Measurements from ENCODE around the gene DDO. TPM values are rescaled to one million over a fixed set of nuclear protein-coding genes. Genes with fewer than 3 reads are reported as not detected.

DDO gene
- total and polyA plus RNA-seq, 2 experiments from 2014 or later: not detected

GRCh38 chr6:110400208-110400607 is 15.2 kb downstream of the DDO start:
- Histone ChIP-seq H3K79me2 (ENCODE audit: insufficient read depth) (no peaks in the 10 kb centered on the region), H3K9me2 (ENCODE audit: insufficient read depth) (no peaks in the 10 kb centered on the region), H3K9ac (peak overlapping the region; percentile 50)

DNA sequence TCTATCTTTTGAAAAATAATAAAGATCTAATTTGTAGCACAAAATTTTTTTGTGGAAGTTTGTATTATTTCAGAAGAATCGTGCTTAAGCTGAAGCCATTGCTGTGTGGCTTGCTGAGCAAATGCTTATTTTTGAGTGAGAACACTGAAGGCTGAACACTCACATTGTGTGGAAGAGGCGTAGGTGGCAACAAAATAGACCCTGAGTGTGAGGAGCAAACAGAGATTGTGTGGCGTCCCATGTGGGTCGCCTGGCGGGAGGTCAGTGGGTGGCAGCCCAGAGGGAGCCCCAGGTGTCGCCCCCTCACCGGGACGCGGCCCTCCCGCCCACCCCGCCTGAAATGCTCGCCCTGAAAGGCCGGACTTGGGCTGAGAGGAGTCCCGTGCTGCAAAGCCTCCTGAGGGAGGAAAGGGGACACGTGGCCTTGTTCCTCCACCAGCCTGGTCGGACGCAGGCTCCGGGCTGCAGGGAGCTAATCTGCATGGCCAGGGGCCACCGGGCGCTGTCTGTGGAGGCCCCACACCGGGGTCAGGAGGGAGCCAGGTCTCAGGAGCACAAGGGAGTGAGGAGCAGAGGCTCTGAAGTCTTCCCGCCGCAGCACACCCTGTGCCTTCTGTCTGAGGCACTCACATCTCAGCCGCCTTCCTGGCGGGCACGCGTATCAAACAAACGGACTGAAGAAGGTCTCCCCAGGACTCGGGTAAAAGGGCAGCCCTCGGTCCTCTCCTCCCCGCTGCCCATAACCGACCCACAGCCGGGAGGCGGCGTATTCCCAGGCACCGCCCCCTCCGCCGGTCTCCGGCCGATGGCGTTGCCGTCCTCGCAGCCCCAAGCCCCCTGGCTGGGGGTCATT is 15.9 kb downstream of the DDO start:
- peak; percentile 50 for DNase-seq
- H3K27ac ChIP-seq: no peak overlapping the region

More at GRCh38 chr6:110400208-110400607, 15.2 kb downstream of the DDO start:
- no peaks in the 10 kb centered on the region for H4K20me1 ChIP-seq (ENCODE audit: insufficient read depth)
- DNase-seq: no peak
- WGBS, 2 experiments (ENCODE audit: low coverage in 1 of 2, low lambda C conversion rate in 2 of 2, missing lambda C conversion rate in 2 of 2): 33 to 74% methylated on average over 6 to 18 of the region's 18 CpGs
- peak overlapping the region; percentile 76 for H3K4me2 ChIP-seq (ENCODE audit: unreplicated experiment)
- H3K4me3 ChIP-seq: peak overlapping the region; percentile 66
- H2AFZ ChIP-seq: peak overlapping the region; percentile 90
- TF ChIP-seq EZH2 (IDR thresholded peaks at IDR 0.05; ENCODE audit: insufficient read depth, poor library complexity, severe bottlenecking): no peak
- H3K4me1 ChIP-seq (ENCODE audit: insufficient read depth): no peaks in the 10 kb centered on the region
- no peaks in the 10 kb centered on the region for H3K27me3 ChIP-seq (replicated peaks; ENCODE audit: insufficient read depth)
- in situ Hi-C loops (cut with MboI): no loop called here
- H3K9me3 ChIP-seq (ENCODE audit: low read depth): no peaks in the 10 kb centered on the region
- no peaks in the 10 kb centered on the region for H3F3A ChIP-seq (ENCODE audit: insufficient read depth)
- no peaks in the 10 kb centered on the region for H3K36me3 ChIP-seq (ENCODE audit: low read depth)
- no peak overlapping the region for H3K27ac ChIP-seq

GRCh38 chr6:110398778-110399177 is 16.6 kb downstream of the DDO start:
- TF ChIP-seq EZH2phosphoT487 (IDR thresholded peaks at IDR 0.05; ENCODE audit: insufficient read depth, low read depth) (no peak), EZH2 (IDR thresholded peaks at IDR 0.05; ENCODE audit: insufficient read depth, poor library complexity, severe bottlenecking) (no peak)
- peak overlapping the region; percentile 6; the same call in 1 of the 2 replicates for H2AFZ ChIP-seq
- in situ Hi-C loops (cut with MboI): loop anchor here (10.0 kb wide), 3 partner anchors 344 to 874 kb away; no protein-coding TSS in a partner anchor

More for the DNA sequence above, 15.9 kb downstream of the DDO start:
- no peaks in the 10 kb centered on the region for H3F3A ChIP-seq (ENCODE audit: insufficient read depth)
- H3K4me2 ChIP-seq (ENCODE audit: unreplicated experiment): peak overlapping the region; percentile 76
- H3K9me2 ChIP-seq (ENCODE audit: insufficient read depth): no peaks in the 10 kb centered on the region
- TF ChIP-seq EZH2phosphoT487 (IDR thresholded peaks at IDR 0.05; ENCODE audit: insufficient read depth, low read depth) (no peak), EZH2 (IDR thresholded peaks at IDR 0.05; ENCODE audit: insufficient read depth, poor library complexity, severe bottlenecking) (no peak)
- H3K27me3 ChIP-seq (replicated peaks; ENCODE audit: insufficient read depth): no peaks in the 10 kb centered on the region
- in situ Hi-C loops (cut with MboI): loop anchor here (10.0 kb wide), 3 partner anchors 345 to 875 kb away; no protein-coding TSS in a partner anchor
- H3K79me2 ChIP-seq (ENCODE audit: insufficient read depth): no peaks in the 10 kb centered on the region
- H3K9me3 ChIP-seq (ENCODE audit: low read depth): no peaks in the 10 kb centered on the region
- WGBS, 2 experiments (ENCODE audit: low coverage in 1 of 2, low lambda C conversion rate in 2 of 2, missing lambda C conversion rate in 2 of 2): 15 to 16% methylated on average over 35 to 42 of the region's 43 CpGs
- H3K9ac ChIP-seq: peak overlapping the region; percentile 50
- peak overlapping the region; percentile 90 for H2AFZ ChIP-seq
- no peaks in the 10 kb centered on the region for H3K4me1 ChIP-seq (ENCODE audit: insufficient read depth)
- peak overlapping the region; percentile 66 for H3K4me3 ChIP-seq
- no peaks in the 10 kb centered on the region for H4K20me1 ChIP-seq (ENCODE audit: insufficient read depth)
- no peaks in the 10 kb centered on the region for H3K36me3 ChIP-seq (ENCODE audit: low read depth)

DNA sequence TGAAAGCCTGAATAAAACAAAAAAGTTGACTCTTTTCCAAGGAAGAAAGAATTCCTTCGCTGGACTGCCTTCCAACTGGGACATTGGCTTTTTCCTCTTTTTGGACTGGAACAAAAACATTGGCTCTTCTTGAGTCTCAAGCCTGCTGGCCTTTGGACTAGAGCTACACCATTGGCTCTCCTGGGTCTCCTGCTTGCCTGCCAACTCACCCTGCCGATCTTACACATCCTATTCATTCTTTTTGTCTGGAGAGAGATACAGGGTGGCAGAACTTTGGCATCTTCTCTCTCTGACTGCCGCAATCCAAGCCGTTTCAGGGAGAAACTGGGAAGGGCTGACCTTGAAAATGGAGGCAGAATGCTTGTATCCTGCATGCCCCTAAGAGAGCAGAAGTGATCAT is 20.2 kb downstream of the DDO start:
- H3F3A ChIP-seq (ENCODE audit: insufficient read depth): no peaks in the 10 kb centered on the region
- no peaks in the 10 kb centered on the region for H3K27me3 ChIP-seq (replicated peaks; ENCODE audit: insufficient read depth)
- H3K4me2 ChIP-seq (ENCODE audit: unreplicated experiment): no peak overlapping the region
- WGBS, 2 experiments (ENCODE audit: low coverage in 1 of 2, low lambda C conversion rate in 2 of 2, missing lambda C conversion rate in 2 of 2): 40 to 49% methylated on average over 4 of the region's 4 CpGs
- no peak overlapping the region for H3K27ac ChIP-seq
- H3K9me3 ChIP-seq (ENCODE audit: low read depth): no peaks in the 10 kb centered on the region
- in situ Hi-C loops (cut with MboI): loop anchor here (10.0 kb wide), 3 partner anchors 340 to 870 kb away; no protein-coding TSS in a partner anchor
- no peak for DNase-seq
- H3K9ac ChIP-seq: no peak overlapping the region
- no peaks in the 10 kb centered on the region for H3K4me1 ChIP-seq (ENCODE audit: insufficient read depth)
- H3K36me3 ChIP-seq (ENCODE audit: low read depth): no peaks in the 10 kb centered on the region
- H4K20me1 ChIP-seq (ENCODE audit: insufficient read depth): no peaks in the 10 kb centered on the region
- no peaks in the 10 kb centered on the region for H3K9me2 ChIP-seq (ENCODE audit: insufficient read depth)
- TF ChIP-seq EZH2 (IDR thresholded peaks at IDR 0.05; ENCODE audit: insufficient read depth, poor library complexity, severe bottlenecking) (no peak), EZH2phosphoT487 (IDR thresholded peaks at IDR 0.05; ENCODE audit: insufficient read depth, low read depth) (no peak)
- H3K4me3 ChIP-seq: no peak overlapping the region
- no peak overlapping the region; the same call in 1 of the 2 replicates for H2AFZ ChIP-seq
- H3K79me2 ChIP-seq (ENCODE audit: insufficient read depth): no peaks in the 10 kb centered on the region

More at GRCh38 chr6:110398778-110399177, 16.6 kb downstream of the DDO start:
- no peaks in the 10 kb centered on the region for H4K20me1 ChIP-seq (ENCODE audit: insufficient read depth)
- no peak overlapping the region for H3K4me2 ChIP-seq (ENCODE audit: unreplicated experiment)
- H3K36me3 ChIP-seq (ENCODE audit: low read depth): no peaks in the 10 kb centered on the region
- H3K9me3 ChIP-seq (ENCODE audit: low read depth): no peaks in the 10 kb centered on the region
- peak; percentile 52 for DNase-seq
- no peaks in the 10 kb centered on the region for H3F3A ChIP-seq (ENCODE audit: insufficient read depth)
- no peak overlapping the region for H3K9ac ChIP-seq
- H3K79me2 ChIP-seq (ENCODE audit: insufficient read depth): no peaks in the 10 kb centered on the region
- no peak overlapping the region for H3K27ac ChIP-seq
- H3K27me3 ChIP-seq (replicated peaks; ENCODE audit: insufficient read depth): no peaks in the 10 kb centered on the region
- H3K4me1 ChIP-seq (ENCODE audit: insufficient read depth): no peaks in the 10 kb centered on the region
- no peak overlapping the region for H3K4me3 ChIP-seq
- WGBS, 2 experiments (ENCODE audit: low coverage in 1 of 2, low lambda C conversion rate in 2 of 2, missing lambda C conversion rate in 2 of 2): 73 to 77% methylated on average over 4 of the region's 4 CpGs
- H3K9me2 ChIP-seq (ENCODE audit: insufficient read depth): no peaks in the 10 kb centered on the region

Measured in GM23248 (cell line).